Thyroid gland (tissue), 4 donors: ENCODE measurements around the gene RPL3.

ENCODE experiments used
- CTCF ChIP-seq, 6 experiments: fragments of 200-600 bp in 3 of 6; fragments of 450-650 bp in 3 of 6; sonication (generic) in 3 of 6; IDR thresholded peaks; one replicate each; pipeline ENCODE4 v1.5.1; 2016 to 2019; ENCODE audit warnings: antibody characterized with exemption in 6 of 6, mild to moderate bottlenecking in 2 of 6, inconsistent platforms in 1 of 6, moderate library complexity in 1 of 6
- POLR2A ChIP-seq, 2 donors: fragments of 450-650 bp; IDR thresholded peaks; one replicate each; pipeline ENCODE4 v1.6.1; 2017; ENCODE audit warnings: antibody characterized with exemption in 2 of 2, mild to moderate bottlenecking in 2 of 2, moderate library complexity in 1 of 2

GRCh38 chr22:39313258-39314001 is 6.0 kb downstream of the RPL3 start:
- no peak for TF ChIP-seq CTCF (IDR thresholded peaks at IDR 0.05)
- no peak for TF ChIP-seq POLR2A (IDR thresholded peaks at IDR 0.05)
